PC-9 (cell line): ENCODE data around the gene CTU2.

Experiments used
- EZH2 ChIP-seq: fragments of 200-600 bp; sonication (generic); IDR thresholded peaks from 2 replicates; pipeline ENCODE4 v1.8.0; 2017; ENCODE audit warnings: antibody characterized with exemption, low read depth
- TF ChIP-seq, protein P1 (sequence below): fragments of 200-600 bp; sonication (generic); conservative IDR thresholded peaks from 2 replicates; pipeline ENCODE4 v1.6.1; 2017; ENCODE audit warnings: mixed run types, antibody characterized with exemption, mild to moderate bottlenecking, moderate library complexity

GRCh38 chr16:88721236-88721635, 14.9 kb downstream of the CTU2 start:
- TF ChIP-seq, protein P1, sequence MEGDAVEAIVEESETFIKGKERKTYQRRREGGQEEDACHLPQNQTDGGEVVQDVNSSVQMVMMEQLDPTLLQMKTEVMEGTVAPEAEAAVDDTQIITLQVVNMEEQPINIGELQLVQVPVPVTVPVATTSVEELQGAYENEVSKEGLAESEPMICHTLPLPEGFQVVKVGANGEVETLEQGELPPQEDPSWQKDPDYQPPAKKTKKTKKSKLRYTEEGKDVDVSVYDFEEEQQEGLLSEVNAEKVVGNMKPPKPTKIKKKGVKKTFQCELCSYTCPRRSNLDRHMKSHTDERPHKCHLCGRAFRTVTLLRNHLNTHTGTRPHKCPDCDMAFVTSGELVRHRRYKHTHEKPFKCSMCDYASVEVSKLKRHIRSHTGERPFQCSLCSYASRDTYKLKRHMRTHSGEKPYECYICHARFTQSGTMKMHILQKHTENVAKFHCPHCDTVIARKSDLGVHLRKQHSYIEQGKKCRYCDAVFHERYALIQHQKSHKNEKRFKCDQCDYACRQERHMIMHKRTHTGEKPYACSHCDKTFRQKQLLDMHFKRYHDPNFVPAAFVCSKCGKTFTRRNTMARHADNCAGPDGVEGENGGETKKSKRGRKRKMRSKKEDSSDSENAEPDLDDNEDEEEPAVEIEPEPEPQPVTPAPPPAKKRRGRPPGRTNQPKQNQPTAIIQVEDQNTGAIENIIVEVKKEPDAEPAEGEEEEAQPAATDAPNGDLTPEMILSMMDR, result no peak
- TF ChIP-seq EZH2, result no peak
